Measurements from ENCODE around the gene SLC51B. TPM values are rescaled to one million over a fixed set of nuclear protein-coding genes. Genes with fewer than 3 reads are reported as not detected.
"Not testable (repeated sequence)": the region's sequence is repeated elsewhere in the genome, so short reads cannot be mapped to it uniquely, and the experiment has no call there.

SLC51B gene
- total and polyA plus RNA-seq, 5 donors from 2014 or later, result not detected

DNA sequence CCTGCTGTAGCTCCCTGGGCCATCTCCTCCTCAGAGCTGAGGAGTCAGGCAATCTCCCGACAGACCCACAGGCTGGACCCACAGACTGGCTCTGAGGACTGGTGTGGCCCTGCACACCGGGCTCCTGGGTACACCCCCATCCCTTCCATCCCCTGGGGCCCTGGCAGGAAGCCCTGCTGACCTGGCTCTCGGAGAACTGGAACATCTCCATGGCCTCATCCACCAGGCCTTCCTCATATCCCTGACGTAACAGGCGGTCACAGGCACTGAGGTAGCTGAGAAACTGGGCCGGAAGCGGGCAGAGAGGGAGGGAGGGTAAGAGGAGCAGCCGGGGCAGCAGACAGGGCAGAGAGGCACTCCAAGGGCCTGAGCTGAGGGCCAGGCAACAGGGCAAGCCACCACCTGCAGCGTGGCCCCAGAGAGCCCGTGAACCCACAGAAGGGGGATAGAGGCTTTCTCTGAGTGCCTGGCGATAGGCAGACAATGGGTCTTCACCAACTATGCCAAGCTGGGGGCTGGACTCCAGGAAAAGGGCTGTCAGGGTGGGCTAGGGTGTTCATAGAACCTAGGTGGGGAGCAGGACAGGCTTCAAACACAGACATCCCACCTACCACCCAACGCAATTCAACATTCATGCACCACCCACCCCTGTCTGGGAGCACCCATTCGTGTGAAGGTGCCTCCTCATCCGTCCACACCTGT lies 49.3 kb downstream of the SLC51B start:
- Mint-ChIP-seq H3K9me3 (no peaks in the 10 kb centered on the region), H3K36me3 (peaks cover 21% of the 10 kb centered on the region), H3K27me3 (no peaks in the 10 kb centered on the region), H3K4me3 (no peak overlapping the region), H3K4me1 (no peaks in the 10 kb centered on the region), H3K27ac (no peak overlapping the region)
- Histone ChIP-seq H3K27me3 (ENCODE audit: control insufficient read depth, insufficient read depth, low read length) (no peaks in the 10 kb centered on the region), H3K4me1 (ENCODE audit: control insufficient read depth, insufficient read depth, low read length, poor library complexity, severe bottlenecking) (no peaks in the 10 kb centered on the region), H3K27ac (ENCODE audit: insufficient read depth, low read length, poor library complexity, severe bottlenecking) (no peak overlapping the region), H3K36me3 (ENCODE audit: control insufficient read depth, insufficient read depth, low read length) (peaks cover 20% of the 10 kb centered on the region), H3K4me3 (ENCODE audit: low read depth, low read length) (no peak overlapping the region), H3K9me3 (ENCODE audit: control insufficient read depth in 2 of 2, low read length in 2 of 2) (no peaks in the 10 kb centered on the region)
- DNase-seq (no peak), ATAC-seq (ENCODE audit: low read depth in 2 of 2) (no peak)

DNA sequence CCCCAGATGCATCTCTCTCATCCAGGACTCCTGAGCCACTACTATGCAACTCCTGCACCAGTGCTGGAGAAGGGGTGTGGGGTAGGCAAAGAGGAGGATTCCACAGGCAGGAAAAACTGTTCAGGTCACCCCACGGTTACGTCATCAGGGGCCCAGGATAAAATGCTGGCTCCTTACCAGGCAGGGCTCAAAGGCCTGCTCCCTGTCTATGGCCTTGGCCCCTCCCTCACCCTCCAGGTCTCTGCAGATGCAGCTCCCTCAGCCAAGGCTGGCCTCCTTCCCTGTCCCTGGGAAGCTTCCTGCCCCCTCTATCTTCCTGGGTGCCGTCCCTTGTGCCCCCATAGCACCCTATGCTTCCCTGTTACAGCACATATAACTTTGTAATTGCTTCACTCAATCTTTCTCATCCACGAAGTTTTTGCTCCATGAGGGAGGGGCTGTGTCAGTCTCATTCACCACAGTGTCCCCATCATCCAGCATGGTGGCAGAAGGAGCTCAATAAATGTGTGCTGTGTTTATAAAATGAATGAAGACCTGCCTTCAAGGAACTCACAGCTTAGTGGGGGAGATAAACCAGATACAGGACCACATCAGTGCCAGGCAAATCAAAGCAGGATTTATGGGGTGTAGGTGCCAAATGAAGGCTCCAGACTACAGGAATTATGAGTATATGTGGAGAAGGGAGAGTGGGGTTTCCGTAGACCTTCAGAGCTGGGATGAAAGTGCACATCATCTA lies 50.0 kb downstream of the SLC51B start:
- peaks cover 20% of the 10 kb centered on the region for H3K36me3 ChIP-seq (ENCODE audit: control insufficient read depth, insufficient read depth, low read length)
- peaks cover 21% of the 10 kb centered on the region for H3K36me3 Mint-ChIP-seq
- H3K4me1 Mint-ChIP-seq, result no peaks in the 10 kb centered on the region
- H3K9me3 Mint-ChIP-seq, result no peaks in the 10 kb centered on the region
- no peaks in the 10 kb centered on the region for H3K9me3 ChIP-seq (ENCODE audit: control insufficient read depth in 2 of 2, low read length in 2 of 2)
- no peaks in the 10 kb centered on the region for H3K27me3 ChIP-seq (ENCODE audit: control insufficient read depth, insufficient read depth, low read length)
- no peaks in the 10 kb centered on the region for H3K27me3 Mint-ChIP-seq
- no peak for DNase-seq
- H3K4me3 ChIP-seq (ENCODE audit: low read depth, low read length), result no peak overlapping the region
- H3K27ac ChIP-seq (ENCODE audit: insufficient read depth, low read length, poor library complexity, severe bottlenecking), result no peak overlapping the region
- no peaks in the 10 kb centered on the region for H3K4me1 ChIP-seq (ENCODE audit: control insufficient read depth, insufficient read depth, low read length, poor library complexity, severe bottlenecking)
- no peak for ATAC-seq (ENCODE audit: low read depth in 2 of 2)
- H3K4me3 Mint-ChIP-seq, result no peak overlapping the region
- H3K27ac Mint-ChIP-seq, result peak overlapping the region in 1 of 3 donors; percentile 70

DNA sequence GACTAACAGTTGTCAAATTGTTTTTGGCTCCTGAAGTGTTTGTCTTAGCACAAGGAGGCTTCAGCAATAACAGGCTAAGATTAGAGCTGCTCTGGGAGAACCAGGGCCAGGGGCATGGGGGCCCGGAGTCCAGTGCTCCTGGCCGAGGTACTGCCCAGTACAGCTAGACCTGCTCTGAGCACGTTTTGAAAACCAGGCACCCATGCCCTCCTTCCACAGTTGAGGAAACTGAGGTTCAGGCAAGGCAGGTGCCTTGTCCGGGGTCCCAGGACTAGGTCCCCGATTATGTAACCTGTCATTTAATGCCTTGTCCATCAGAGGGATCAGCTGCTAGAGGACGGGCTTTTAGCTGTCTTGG lies 50.5 kb downstream of the SLC51B start:
- H3K27ac ChIP-seq (ENCODE audit: insufficient read depth, low read length, poor library complexity, severe bottlenecking), result no peak overlapping the region
- H3K9me3 ChIP-seq (ENCODE audit: control insufficient read depth in 2 of 2, low read length in 2 of 2), result no peaks in the 10 kb centered on the region
- Mint-ChIP-seq H3K27me3 (no peaks in the 10 kb centered on the region), H3K27ac (no peak overlapping the region), H3K4me3 (no peak overlapping the region), H3K36me3 (peaks cover 24% of the 10 kb centered on the region), H3K9me3 (no peaks in the 10 kb centered on the region), H3K4me1 (no peaks in the 10 kb centered on the region)
- no peaks in the 10 kb centered on the region for H3K4me1 ChIP-seq (ENCODE audit: control insufficient read depth, insufficient read depth, low read length, poor library complexity, severe bottlenecking)
- H3K4me3 ChIP-seq (ENCODE audit: low read depth, low read length), result no peak overlapping the region
- H3K36me3 ChIP-seq (ENCODE audit: control insufficient read depth, insufficient read depth, low read length), result peaks cover 24% of the 10 kb centered on the region
- DNase-seq (no peak), ATAC-seq (ENCODE audit: low read depth in 2 of 2) (no peak)
- H3K27me3 ChIP-seq (ENCODE audit: control insufficient read depth, insufficient read depth, low read length), result no peaks in the 10 kb centered on the region

DNA sequence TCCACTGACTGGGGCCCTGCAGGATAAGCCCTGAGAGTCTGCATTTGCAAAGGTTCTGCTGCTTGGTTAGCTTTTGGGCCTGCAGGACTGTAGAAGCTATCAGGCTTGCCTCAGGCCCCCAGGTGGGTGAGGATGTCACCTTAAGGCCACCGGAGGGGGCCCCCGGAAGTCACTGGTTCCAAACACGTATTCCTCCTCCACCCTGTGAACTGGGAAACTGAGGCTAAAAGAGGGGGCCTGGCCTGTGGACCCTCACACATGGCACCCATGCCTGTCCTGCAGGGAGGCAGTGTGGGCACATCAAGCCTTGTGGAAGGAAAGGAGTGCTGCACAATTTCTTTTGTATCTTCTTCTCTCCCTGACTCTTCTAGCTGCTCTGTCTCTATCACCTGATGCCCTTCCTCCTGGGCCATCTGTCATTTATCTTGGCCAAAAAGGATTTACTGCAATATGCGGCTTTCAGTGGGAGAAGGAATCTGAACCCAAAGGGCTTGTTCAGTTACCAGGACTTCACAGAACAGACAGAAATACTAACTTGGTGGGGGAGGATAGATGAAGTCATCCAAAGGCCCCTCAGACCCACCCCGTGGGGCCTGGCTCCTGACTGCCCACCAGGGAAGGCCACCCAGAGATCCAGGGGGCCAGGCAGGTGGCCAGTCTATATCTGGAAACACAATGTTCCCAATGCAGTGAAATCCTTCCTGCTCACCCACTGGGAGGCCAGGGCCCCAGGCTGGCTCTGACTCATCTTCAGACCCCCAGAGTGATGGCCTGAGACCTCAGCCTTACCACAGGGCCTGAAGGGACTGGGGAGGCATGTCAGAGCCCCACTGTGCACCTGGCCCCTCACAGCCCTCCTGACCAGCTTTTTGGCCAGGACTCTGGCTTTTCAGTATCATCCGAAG lies 51.5 kb downstream of the SLC51B start:
- Mint-ChIP-seq H3K4me3 (no peak overlapping the region), H3K27ac (no peak overlapping the region), H3K27me3 (no peaks in the 10 kb centered on the region), H3K36me3 (peaks cover 30% of the 10 kb centered on the region), H3K4me1 (peaks cover 0 to 2% (median 0%) of the 10 kb centered on the region in 4 donors), H3K9me3 (no peaks in the 10 kb centered on the region)
- ATAC-seq (ENCODE audit: low read depth in 2 of 2) (no peak), DNase-seq (no peak)
- Histone ChIP-seq H3K36me3 (ENCODE audit: control insufficient read depth, insufficient read depth, low read length) (peaks cover 28% of the 10 kb centered on the region), H3K27ac (ENCODE audit: insufficient read depth, low read length, poor library complexity, severe bottlenecking) (no peak overlapping the region), H3K4me1 (ENCODE audit: control insufficient read depth, insufficient read depth, low read length, poor library complexity, severe bottlenecking) (no peaks in the 10 kb centered on the region), H3K27me3 (ENCODE audit: control insufficient read depth, insufficient read depth, low read length) (no peaks in the 10 kb centered on the region), H3K9me3 (ENCODE audit: control insufficient read depth in 2 of 2, low read length in 2 of 2) (no peaks in the 10 kb centered on the region), H3K4me3 (ENCODE audit: low read depth, low read length) (no peak overlapping the region)

DNA sequence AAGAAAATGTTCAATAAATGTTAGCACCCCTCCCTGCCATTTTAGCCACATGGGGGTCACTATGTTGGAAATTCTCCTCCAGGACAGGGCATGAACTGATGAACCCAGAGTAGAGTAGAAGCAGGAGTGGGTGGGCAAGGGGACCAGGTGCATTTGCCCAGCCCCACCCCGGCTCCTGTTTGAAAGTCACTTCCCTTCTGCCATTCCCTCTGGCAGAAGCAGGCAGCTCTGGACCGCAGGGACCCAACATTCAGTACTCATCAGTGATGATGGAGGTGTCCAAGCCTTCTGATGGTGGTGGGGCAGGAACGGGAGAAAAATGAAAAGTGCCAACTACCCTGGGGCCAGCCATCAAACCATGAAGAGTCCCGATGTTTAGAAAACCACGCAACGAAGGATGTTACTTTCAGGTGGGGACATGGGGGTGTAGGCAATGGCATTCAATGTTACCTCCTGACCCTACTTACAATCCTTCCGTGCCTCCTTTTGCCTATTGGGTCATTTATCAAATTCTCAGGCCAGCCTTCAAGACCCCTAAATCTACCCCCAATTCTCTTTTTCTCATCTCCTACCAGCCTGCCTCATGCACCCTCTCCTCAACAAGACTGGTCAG lies 52.6 kb downstream of the SLC51B start:
- peaks cover 0 to 3% (median 0%) of the 10 kb centered on the region in 4 donors for H3K4me1 Mint-ChIP-seq
- H3K36me3 Mint-ChIP-seq, result peaks cover 30% of the 10 kb centered on the region
- no peak overlapping the region for H3K4me3 Mint-ChIP-seq
- H3K27ac ChIP-seq (ENCODE audit: insufficient read depth, low read length, poor library complexity, severe bottlenecking), result no peak overlapping the region
- no peaks in the 10 kb centered on the region for H3K9me3 Mint-ChIP-seq
- DNase-seq, result no peak
- no peak overlapping the region for H3K4me3 ChIP-seq (ENCODE audit: low read depth, low read length)
- no peaks in the 10 kb centered on the region for H3K27me3 ChIP-seq (ENCODE audit: control insufficient read depth, insufficient read depth, low read length)
- H3K36me3 ChIP-seq (ENCODE audit: control insufficient read depth, insufficient read depth, low read length), result peaks cover 28% of the 10 kb centered on the region
- no peaks in the 10 kb centered on the region for H3K27me3 Mint-ChIP-seq
- no peaks in the 10 kb centered on the region for H3K4me1 ChIP-seq (ENCODE audit: control insufficient read depth, insufficient read depth, low read length, poor library complexity, severe bottlenecking)
- no peaks in the 10 kb centered on the region for H3K9me3 ChIP-seq (ENCODE audit: control insufficient read depth in 2 of 2, low read length in 2 of 2)
- H3K27ac Mint-ChIP-seq, result no peak overlapping the region
- ATAC-seq (ENCODE audit: low read depth in 2 of 2), result no peak

DNA sequence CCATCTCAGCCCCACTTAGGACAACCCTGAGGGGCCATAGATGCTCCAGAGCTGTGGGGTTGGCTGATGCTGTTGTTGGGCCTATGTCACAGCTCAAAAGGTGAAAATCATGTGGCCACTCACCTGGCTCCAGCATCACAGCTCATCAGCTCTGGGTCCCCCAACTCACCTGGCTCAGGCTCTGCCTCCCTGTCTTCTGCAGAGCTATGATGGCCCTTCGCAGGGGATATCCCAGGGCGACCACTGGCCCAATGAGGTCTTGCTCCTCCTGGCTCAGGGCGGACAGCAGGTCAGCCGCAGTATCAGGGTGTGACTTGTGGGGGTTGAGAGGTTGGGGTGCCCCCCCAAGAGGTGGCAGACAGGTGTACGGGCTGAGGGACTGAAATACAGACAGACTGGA lies 54.1 kb downstream of the SLC51B start:
- H3K27me3 ChIP-seq (ENCODE audit: control insufficient read depth, insufficient read depth, low read length), result no peaks in the 10 kb centered on the region
- no peak overlapping the region for H3K27ac ChIP-seq (ENCODE audit: insufficient read depth, low read length, poor library complexity, severe bottlenecking)
- no peak overlapping the region for H3K27ac Mint-ChIP-seq
- no peak for ATAC-seq (ENCODE audit: low read depth in 2 of 2)
- no peaks in the 10 kb centered on the region for H3K9me3 ChIP-seq (ENCODE audit: control insufficient read depth in 2 of 2, low read length in 2 of 2)
- no peak for DNase-seq
- peaks cover 0 to 5% (median 1%) of the 10 kb centered on the region in 4 donors for H3K4me1 Mint-ChIP-seq
- no peak overlapping the region for H3K4me3 ChIP-seq (ENCODE audit: low read depth, low read length)
- peaks cover 37% of the 10 kb centered on the region for H3K36me3 Mint-ChIP-seq
- H3K4me3 Mint-ChIP-seq, result no peak overlapping the region
- H3K4me1 ChIP-seq (ENCODE audit: control insufficient read depth, insufficient read depth, low read length, poor library complexity, severe bottlenecking), result no peaks in the 10 kb centered on the region
- peaks cover 28% of the 10 kb centered on the region for H3K36me3 ChIP-seq (ENCODE audit: control insufficient read depth, insufficient read depth, low read length)
- H3K9me3 Mint-ChIP-seq, result no peaks in the 10 kb centered on the region
- H3K27me3 Mint-ChIP-seq, result no peaks in the 10 kb centered on the region

DNA sequence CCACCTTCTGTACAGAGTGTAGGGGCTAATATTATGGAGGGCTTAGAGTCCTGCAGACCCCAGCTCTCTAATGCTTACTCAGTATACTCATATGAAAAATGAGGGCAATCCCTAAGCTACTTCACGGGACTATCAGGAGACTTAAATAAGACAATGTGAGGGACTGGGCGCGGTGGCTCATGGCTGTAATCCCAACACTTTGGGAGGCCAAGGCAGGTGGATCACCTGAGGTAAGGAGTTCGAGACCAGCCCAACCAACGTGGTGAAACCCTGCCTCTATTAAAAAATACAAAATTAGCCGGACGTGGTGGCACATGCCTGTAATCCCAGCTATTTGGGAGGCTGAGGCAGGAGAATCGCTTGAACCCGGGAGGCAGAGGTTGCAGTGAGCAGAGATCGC lies 54.6 kb downstream of the SLC51B start:
- not testable (repeated sequence) for H3K4me1 Mint-ChIP-seq; H3K4me3 ChIP-seq (ENCODE audit: low read depth, low read length); H3K27me3 ChIP-seq (ENCODE audit: control insufficient read depth, insufficient read depth, low read length); H3K27ac Mint-ChIP-seq; H3K4me3 Mint-ChIP-seq; H3K27ac ChIP-seq (ENCODE audit: insufficient read depth, low read length, poor library complexity, severe bottlenecking); H3K9me3 Mint-ChIP-seq; H3K4me1 ChIP-seq (ENCODE audit: control insufficient read depth, insufficient read depth, low read length, poor library complexity, severe bottlenecking); H3K9me3 ChIP-seq (ENCODE audit: control insufficient read depth in 2 of 2, low read length in 2 of 2); DNase-seq; H3K27me3 Mint-ChIP-seq; ATAC-seq (ENCODE audit: low read depth in 2 of 2)
- H3K36me3 ChIP-seq (ENCODE audit: control insufficient read depth, insufficient read depth, low read length), result peaks cover 29% of the 10 kb centered on the region
- peaks cover 37% of the 10 kb centered on the region for H3K36me3 Mint-ChIP-seq
